Inflammatory macrophage treated with lipopolysaccharide for 4 hours (primary cell): ENCODE measurements around the gene TMEM196.

Experiments used
- DNase-seq: peaks from one replicate; pipeline ENCODE4 v3.0.0-alpha.2; 2020

Gene TMEM196

GRCh38 chr7:19772841-19773760, at the start of gene TMEM196:
Gene TMEM196 (minus strand): TSS chr7:19773617. CDS start chr7:19772696, 921 bp downstream.
- no peak for DNase-seq

- no peak for DNase-seq
Observed at GRCh38 chr7:19816128-19816527, 42.7 kb upstream of the TMEM196 start.

- DNase-seq = no peak
Observed at GRCh38 chr7:19815546-19815945, 42.1 kb upstream of the TMEM196 start.

GRCh38 chr7:19814776-19815175, 41.4 kb upstream of the TMEM196 start:
- DNase-seq = no peak

- no peak for DNase-seq
Observed at GRCh38 chr7:19811386-19811785, 38.0 kb upstream of the TMEM196 start.

GRCh38 chr7:19798986-19799385, 25.6 kb upstream of the TMEM196 start:
- DNase-seq = no peak

GRCh38 chr7:19783541-19783940, 10.1 kb upstream of the TMEM196 start:
- no peak for DNase-seq

GRCh38 chr7:19776981-19777380, 3.6 kb upstream of the TMEM196 start:
- DNase-seq = no peak

- no peak for DNase-seq
Observed at GRCh38 chr7:19775578-19775977, 2.2 kb upstream of the TMEM196 start.

- DNase-seq = no peak
Observed at GRCh38 chr7:19772306-19772705, 1.1 kb downstream of the TMEM196 start.

- DNase-seq = no peak
Observed at GRCh38 chr7:19762631-19763030, 10.8 kb downstream of the TMEM196 start.

- peak; percentile 44 for DNase-seq
Observed at GRCh38 chr7:19754521-19755116, 18.8 kb downstream of the TMEM196 start.

- DNase-seq = no peak
Observed at GRCh38 chr7:19752020-19752419, 21.4 kb downstream of the TMEM196 start.

GRCh38 chr7:19749658-19750057, 23.8 kb downstream of the TMEM196 start:
- no peak for DNase-seq

GRCh38 chr7:19747740-19748339, 25.6 kb downstream of the TMEM196 start:
- peak; percentile 58 for DNase-seq

- no peak for DNase-seq
Observed at GRCh38 chr7:19744075-19744474, 29.3 kb downstream of the TMEM196 start.

GRCh38 chr7:19728716-19729115, 44.7 kb downstream of the TMEM196 start:
- DNase-seq = no peak

GRCh38 chr7:19725770-19726169, 47.6 kb downstream of the TMEM196 start:
- DNase-seq = no peak

GRCh38 chr7:19715499-19715898, 57.9 kb downstream of the TMEM196 start:
- no peak for DNase-seq

GRCh38 chr7:19713676-19714075, 59.7 kb downstream of the TMEM196 start:
- peak; percentile 51 for DNase-seq

GRCh38 chr7:19709249-19709578, 64.2 kb downstream of the TMEM196 start:
- DNase-seq = no peak

- peak; percentile 94 for DNase-seq
Observed at GRCh38 chr7:19708397-19709248, 64.8 kb downstream of the TMEM196 start, which contains the start of gene POLR1F. Gene POLR1F (minus strand): TSS chr7:19709037. CDS start chr7:19709016, 21 bp downstream.

- no peak for DNase-seq
Observed at GRCh38 chr7:19707240-19707639, 66.2 kb downstream of the TMEM196 start.
